HS-5 (cell line): Measurements from ENCODE around the gene SLC26A4.

ENCODE experiments used
- DNase-seq: peaks from one replicate; pipeline ENCODE4 v3.0.0-alpha.2; 2012; ENCODE audit warnings: low read depth

The SLC26A4 gene

GRCh38 chr7:107661081-107661864, 645 bp downstream of the SLC26A4 start:
- no peak for DNase-seq

GRCh38 chr7:107661865-107662379, 1.3 kb downstream of the SLC26A4 start:
- DNase-seq = no peak

GRCh38 chr7:107663196-107663595, 2.6 kb downstream of the SLC26A4 start:
- DNase-seq = no peak

- no peak for DNase-seq
Measured at GRCh38 chr7:107666790-107667189, 6.2 kb downstream of the SLC26A4 start.

- no peak for DNase-seq
Measured at GRCh38 chr7:107667341-107667740, 6.7 kb downstream of the SLC26A4 start.

- no peak for DNase-seq
Measured at GRCh38 chr7:107668296-107668695, 7.7 kb downstream of the SLC26A4 start.

GRCh38 chr7:107672183-107672582, 11.6 kb downstream of the SLC26A4 start:
- no peak for DNase-seq

- no peak for DNase-seq
Measured at GRCh38 chr7:107676249-107676648, 15.6 kb downstream of the SLC26A4 start.

GRCh38 chr7:107678110-107678753, 17.6 kb downstream of the SLC26A4 start:
- no peak for DNase-seq

GRCh38 chr7:107680478-107680877, 19.9 kb downstream of the SLC26A4 start:
- no peak for DNase-seq

GRCh38 chr7:107682886-107683285, 22.3 kb downstream of the SLC26A4 start:
- no peak for DNase-seq

GRCh38 chr7:107684287-107684686, 23.7 kb downstream of the SLC26A4 start:
- no peak for DNase-seq

- DNase-seq = no peak
Measured at GRCh38 chr7:107684947-107685463, 24.4 kb downstream of the SLC26A4 start.

- DNase-seq = no peak
Measured at GRCh38 chr7:107686816-107687387, 26.3 kb downstream of the SLC26A4 start.

- no peak for DNase-seq
Measured at GRCh38 chr7:107687656-107688055, 27.0 kb downstream of the SLC26A4 start.

GRCh38 chr7:107689553-107689952, 28.9 kb downstream of the SLC26A4 start:
- DNase-seq = no peak

GRCh38 chr7:107690084-107690483, 29.5 kb downstream of the SLC26A4 start:
- DNase-seq = no peak

GRCh38 chr7:107690611-107691010, 30.0 kb downstream of the SLC26A4 start:
- no peak for DNase-seq

GRCh38 chr7:107691716-107692115, 31.1 kb downstream of the SLC26A4 start:
- no peak for DNase-seq

- no peak for DNase-seq
Measured at GRCh38 chr7:107692501-107692900, 31.9 kb downstream of the SLC26A4 start.

- no peak for DNase-seq
Measured at GRCh38 chr7:107693396-107693795, 32.8 kb downstream of the SLC26A4 start.

- no peak for DNase-seq
Measured at GRCh38 chr7:107694386-107694785, 33.8 kb downstream of the SLC26A4 start.
